DOHH2 (cell line): Measurements from ENCODE around the gene NDUFA13.

Experiments used
- CTCF ChIP-seq: fragments of 200-600 bp; sonication (generic); IDR thresholded peaks from one replicate; pipeline ENCODE4 v1.5.1; 2014; ENCODE audit warnings: antibody characterized with exemption, mild to moderate bottlenecking, low read depth, low read length; ENCODE audit not compliant: poor library complexity, severe bottlenecking
- EZH2phosphoT487 ChIP-seq: fragments of 200-600 bp; sonication (generic); IDR thresholded peaks from 2 replicates; pipeline ENCODE4 v1.6.1; 2017; ENCODE audit warnings: borderline replicate concordance, mild to moderate bottlenecking, antibody characterized with exemption, low read length, moderate library complexity, mixed read lengths

DNA sequence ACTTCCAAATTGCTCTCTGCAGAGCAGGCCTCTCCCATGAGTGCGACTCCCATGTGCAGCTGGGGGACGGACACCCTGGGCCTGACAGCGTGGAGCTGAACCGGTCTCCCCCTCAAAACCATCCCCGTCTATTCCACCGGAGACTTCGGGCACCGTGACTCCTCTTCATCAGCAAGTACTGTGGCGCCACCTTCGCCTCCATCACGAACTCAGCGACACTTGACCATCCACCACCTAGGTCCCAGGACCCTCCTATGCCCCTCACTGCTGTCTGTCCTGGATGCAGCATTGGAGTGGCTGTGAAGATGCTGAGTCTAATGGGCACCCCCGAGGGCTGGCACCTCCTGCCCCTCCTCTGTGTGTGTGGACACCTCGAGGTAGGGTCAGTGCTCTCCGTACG, 42.6 kb downstream of the NDUFA13 start:
- TF ChIP-seq CTCF (no peak), EZH2phosphoT487 (no peak)
